NCI-H2227 (cell line): Measurements from ENCODE around the gene TFG.

Experiments
- DNase-seq: peaks from one replicate; lab custom pipeline; 2025; ENCODE audit not compliant: unreplicated experiment; lab: John Stamatoyannopoulos, UW

The TFG gene

DNA sequence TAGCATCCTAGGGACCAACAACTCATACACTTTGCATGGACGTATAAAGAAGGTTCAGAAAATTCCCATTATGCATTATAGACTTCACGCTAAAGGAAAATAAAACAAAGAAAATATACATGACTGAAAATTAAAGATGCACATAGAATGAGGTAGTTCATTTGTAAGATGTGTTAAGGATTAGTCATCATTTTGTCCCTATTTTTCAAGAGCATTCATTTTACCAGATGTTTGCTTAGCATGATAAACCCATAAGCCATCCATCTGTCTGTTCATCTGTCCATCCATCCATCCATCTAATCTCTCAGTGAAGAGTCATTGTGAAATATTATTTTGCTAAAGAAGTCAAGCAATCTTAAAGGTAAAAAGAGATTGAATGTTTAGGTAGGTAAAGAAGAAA is 80.3 kb downstream of the TFG start:
- DNase-seq, result no peak

DNA sequence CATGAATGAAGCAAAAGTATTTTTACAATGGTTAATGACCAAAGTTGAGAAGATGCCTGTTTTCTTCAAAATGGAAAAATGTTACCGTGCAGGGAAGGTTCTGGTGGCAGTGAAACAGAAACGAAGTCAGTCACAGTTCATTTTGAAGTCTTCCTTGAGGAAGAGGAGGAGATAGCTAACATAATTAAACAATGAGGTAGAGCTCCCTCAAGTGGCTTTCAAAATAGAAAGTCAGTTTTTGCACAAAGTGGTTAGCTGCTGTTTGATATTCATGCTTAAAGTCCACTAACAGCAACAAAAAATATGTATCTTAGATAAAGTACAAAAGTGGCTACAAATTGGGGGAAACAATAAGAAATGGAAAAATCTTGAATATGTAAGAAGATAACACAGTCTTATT is 87.3 kb downstream of the TFG start:
- DNase-seq, result no peak

DNA sequence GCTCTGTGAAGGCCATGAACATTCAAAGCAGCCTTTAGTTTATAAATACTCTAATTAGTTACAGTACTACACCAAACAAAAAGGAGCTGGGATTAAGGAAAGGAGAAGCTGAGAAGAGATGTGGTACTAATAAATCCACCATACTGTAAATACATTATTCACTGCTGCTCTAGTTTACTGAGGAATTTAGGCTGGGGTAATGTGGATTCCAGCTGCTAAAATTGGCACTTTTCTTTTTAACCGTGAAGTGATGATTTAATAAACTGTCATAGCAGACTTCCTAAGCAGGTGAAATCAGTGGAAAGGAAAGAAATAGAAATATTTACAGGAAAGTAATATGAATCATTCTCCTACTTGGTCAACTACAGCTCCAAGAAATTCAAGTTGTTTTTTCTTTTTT is 88.7 kb downstream of the TFG start:
- DNase-seq, result no peak
